Measurements from ENCODE around the gene WDR18. TPM values are rescaled to one million over a fixed set of nuclear protein-coding genes. Genes with fewer than 3 reads are reported as not detected.

The WDR18 gene
- total and polyA plus RNA-seq, 4 donors, result 36.6 to 60.2 (median 45.7) TPM

DNA sequence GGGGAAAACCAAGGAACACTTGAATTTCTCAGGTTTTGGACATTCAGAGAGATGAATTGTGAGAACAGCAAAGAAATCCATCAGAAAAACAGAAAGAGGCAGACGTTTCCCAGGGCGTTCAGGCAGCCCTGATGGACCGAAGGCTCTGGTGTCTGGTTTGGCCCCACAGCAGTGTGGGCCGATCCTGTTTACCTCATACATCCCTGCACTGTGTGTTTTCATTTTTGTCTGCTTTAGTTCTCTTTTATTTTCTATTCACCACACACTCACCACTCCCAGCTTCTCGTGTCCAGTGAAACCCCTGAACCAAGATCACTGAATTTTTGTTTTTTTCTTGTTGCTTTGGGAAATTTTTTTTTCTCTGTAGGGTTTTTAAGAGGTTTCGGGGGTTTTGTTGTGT lies 11.9 kb upstream of the WDR18 start:
- H3K36me3 ChIP-seq (ENCODE audit: control insufficient read depth in 4 of 4, insufficient read depth in 4 of 4, low read length in 4 of 4), result peaks cover 3 to 26% (median 20%) of the 10 kb centered on the region in 4 donors
- no peak for TF ChIP-seq CTCF (IDR thresholded peaks at IDR 0.05; ENCODE audit: control extremely low read depth, extremely low read depth)
- H3K9ac ChIP-seq (ENCODE audit: insufficient read depth in 1 of 2, low read length in 2 of 2), result no peak overlapping the region
- no peak for ATAC-seq (ENCODE audit: insufficient read depth, low FRiP score)
- H3K4me1 ChIP-seq (ENCODE audit: control insufficient read depth in 5 of 5, insufficient read depth in 5 of 5, low read length in 5 of 5), result no peaks in the 10 kb centered on the region
- no peak for DNase-seq
- 97 to 99% methylated on average over 6 of the region's 6 CpGs for WGBS, 2 donors
- H3K4me3 ChIP-seq, result no peak overlapping the region
- no peaks in the 10 kb centered on the region for H3K27me3 ChIP-seq (ENCODE audit: control insufficient read depth in 3 of 3, insufficient read depth in 3 of 3, low read length in 2 of 3)
- peaks cover 0 to 9% (median 2%) of the 10 kb centered on the region in 4 donors for H3K9me3 ChIP-seq (ENCODE audit: control insufficient read depth in 4 of 4, insufficient read depth in 3 of 4, low read length in 3 of 4)
- no peak overlapping the region for H3K27ac ChIP-seq (ENCODE audit: low read depth in 1 of 2, low read length in 1 of 2)

GRCh38 chr19:973726-974563 lies 10.2 kb upstream of the WDR18 start:
- H3K27me3 ChIP-seq (ENCODE audit: control insufficient read depth in 3 of 3, insufficient read depth in 3 of 3, low read length in 2 of 3), result no peaks in the 10 kb centered on the region
- H3K4me1 ChIP-seq (ENCODE audit: control insufficient read depth in 5 of 5, insufficient read depth in 5 of 5, low read length in 5 of 5), result no peaks in the 10 kb centered on the region
- no peak overlapping the region for H3K9ac ChIP-seq (ENCODE audit: insufficient read depth in 1 of 2, low read length in 2 of 2)
- H3K9me3 ChIP-seq (ENCODE audit: control insufficient read depth in 4 of 4, insufficient read depth in 3 of 4, low read length in 3 of 4), result peaks cover 0 to 9% (median 2%) of the 10 kb centered on the region in 4 donors
- peaks cover 3 to 15% (median 13%) of the 10 kb centered on the region in 4 donors for H3K36me3 ChIP-seq (ENCODE audit: control insufficient read depth in 4 of 4, insufficient read depth in 4 of 4, low read length in 4 of 4)
- WGBS, 2 donors, result 86 to 89% methylated on average over 29 of the region's 29 CpGs
- TF ChIP-seq CTCF (IDR thresholded peaks at IDR 0.05; ENCODE audit: control extremely low read depth, extremely low read depth), result no peak
- no peak overlapping the region for H3K4me3 ChIP-seq
- no peak for ATAC-seq (ENCODE audit: insufficient read depth, low FRiP score)
- DNase-seq, result no peak
- H3K27ac ChIP-seq (ENCODE audit: low read depth in 1 of 2, low read length in 1 of 2), result no peak overlapping the region

GRCh38 chr19:974564-975257 lies 9.4 kb upstream of the WDR18 start:
- Histone ChIP-seq H3K4me1 (ENCODE audit: control insufficient read depth in 5 of 5, insufficient read depth in 5 of 5, low read length in 5 of 5) (peaks cover 0 to 5% (median 0%) of the 10 kb centered on the region in 5 donors), H3K4me3 (no peak overlapping the region), H3K27ac (ENCODE audit: low read depth in 1 of 2, low read length in 1 of 2) (no peak overlapping the region), H3K36me3 (ENCODE audit: control insufficient read depth in 4 of 4, insufficient read depth in 4 of 4, low read length in 4 of 4) (peaks cover 3 to 14% (median 13%) of the 10 kb centered on the region in 4 donors), H3K9me3 (ENCODE audit: control insufficient read depth in 4 of 4, insufficient read depth in 3 of 4, low read length in 3 of 4) (peaks cover 0 to 9% (median 2%) of the 10 kb centered on the region in 4 donors), H3K27me3 (ENCODE audit: control insufficient read depth in 3 of 3, insufficient read depth in 3 of 3, low read length in 2 of 3) (no peaks in the 10 kb centered on the region), H3K9ac (ENCODE audit: insufficient read depth in 1 of 2, low read length in 2 of 2) (no peak overlapping the region)
- DNase-seq (no peak), ATAC-seq (ENCODE audit: insufficient read depth, low FRiP score) (no peak)
- WGBS, 2 donors, result 82 to 84% methylated on average over 35 to 37 of the region's 37 CpGs
- TF ChIP-seq CTCF (IDR thresholded peaks at IDR 0.05; ENCODE audit: control extremely low read depth, extremely low read depth), result no peak

Data from lung (tissue), 12 donors.